ENCODE results near the gene ADCY4. TPM values are rescaled to one million over a fixed set of nuclear protein-coding genes. Genes with fewer than 3 reads are reported as not detected.

ADCY4 gene
- total and polyA plus RNA-seq, 2 of the 13 experiments (the other 11 are each of a cell fraction or from before 2014, with no cell fraction given), result 0.03 TPM; not detected in 1

DNA sequence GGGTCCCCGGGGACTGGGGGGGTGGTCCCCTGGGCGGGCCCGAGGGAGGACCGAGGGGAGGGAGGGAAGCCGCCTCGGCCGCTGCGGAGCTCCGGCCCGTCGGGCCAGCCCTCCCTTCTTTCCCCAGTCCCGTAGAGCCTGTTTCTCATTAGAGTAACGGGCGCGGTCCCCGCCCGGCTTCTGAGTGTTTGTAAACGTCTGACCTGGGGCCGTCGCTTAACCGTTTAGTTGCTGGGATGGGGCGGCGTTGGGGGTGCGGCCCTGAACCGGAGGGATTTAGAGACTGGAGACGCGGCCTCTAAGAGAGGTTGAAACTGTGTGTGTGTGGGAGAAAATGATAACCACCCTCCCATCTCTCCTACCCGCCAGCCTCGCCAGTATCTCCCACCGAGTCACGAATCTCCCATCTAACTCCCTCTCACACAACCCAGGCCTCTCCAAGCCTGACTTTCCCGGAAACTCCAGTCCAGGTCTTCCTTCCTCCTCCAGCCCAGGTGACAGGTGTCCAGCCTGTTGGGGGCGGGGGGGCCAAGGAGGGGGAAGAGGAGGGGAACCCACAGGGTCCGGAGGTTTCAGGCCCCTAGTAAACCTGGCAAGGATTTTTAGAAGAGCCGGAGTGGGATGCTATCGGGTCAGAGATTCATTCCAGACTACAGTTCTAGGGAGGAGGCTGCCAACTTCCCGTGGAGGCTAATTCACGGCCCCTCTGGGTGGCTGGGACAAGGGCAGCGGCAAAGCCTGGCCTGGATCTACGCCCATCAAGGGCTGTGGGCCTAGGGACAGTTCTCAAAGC, 32.0 kb upstream of the ADCY4 start (continued):
- peak; percentile 45; the same call in 1 of the 2 replicates for TF ChIP-seq ZMYM3 (CRISPR knock-in tag; IDR thresholded peaks at IDR 0.05)
- TF ChIP-seq, protein P1, sequence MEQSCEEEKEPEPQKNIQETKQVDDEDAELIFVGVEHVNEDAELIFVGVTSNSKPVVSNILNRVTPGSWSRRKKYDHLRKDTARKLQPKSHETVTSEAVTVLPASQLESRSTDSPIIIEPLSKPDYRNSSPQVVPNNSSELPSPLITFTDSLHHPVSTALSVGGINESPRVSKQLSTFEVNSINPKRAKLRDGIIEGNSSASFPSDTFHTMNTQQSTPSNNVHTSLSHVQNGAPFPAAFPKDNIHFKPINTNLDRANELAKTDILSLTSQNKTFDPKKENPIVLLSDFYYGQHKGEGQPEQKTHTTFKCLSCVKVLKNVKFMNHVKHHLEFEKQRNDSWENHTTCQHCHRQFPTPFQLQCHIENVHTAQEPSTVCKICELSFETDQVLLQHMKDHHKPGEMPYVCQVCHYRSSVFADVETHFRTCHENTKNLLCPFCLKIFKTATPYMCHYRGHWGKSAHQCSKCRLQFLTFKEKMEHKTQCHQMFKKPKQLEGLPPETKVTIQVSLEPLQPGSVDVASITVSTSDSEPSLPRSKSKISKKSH (CRISPR knock-in tag; IDR thresholded peaks at IDR 0.05; ENCODE audit: borderline replicate concordance), result 0 out of 2 replicates have a peak, but pooled peaks have one; percentile 63
- TF ChIP-seq CC2D1A (CRISPR knock-in tag; IDR thresholded peaks at IDR 0.05), result no peak
- TF ChIP-seq MEIS1 (CRISPR knock-in tag; IDR thresholded peaks at IDR 0.05; ENCODE audit: borderline replicate concordance), result peak; percentile 86; the same call in 1 of the 2 replicates
- TF ChIP-seq, protein P2, sequence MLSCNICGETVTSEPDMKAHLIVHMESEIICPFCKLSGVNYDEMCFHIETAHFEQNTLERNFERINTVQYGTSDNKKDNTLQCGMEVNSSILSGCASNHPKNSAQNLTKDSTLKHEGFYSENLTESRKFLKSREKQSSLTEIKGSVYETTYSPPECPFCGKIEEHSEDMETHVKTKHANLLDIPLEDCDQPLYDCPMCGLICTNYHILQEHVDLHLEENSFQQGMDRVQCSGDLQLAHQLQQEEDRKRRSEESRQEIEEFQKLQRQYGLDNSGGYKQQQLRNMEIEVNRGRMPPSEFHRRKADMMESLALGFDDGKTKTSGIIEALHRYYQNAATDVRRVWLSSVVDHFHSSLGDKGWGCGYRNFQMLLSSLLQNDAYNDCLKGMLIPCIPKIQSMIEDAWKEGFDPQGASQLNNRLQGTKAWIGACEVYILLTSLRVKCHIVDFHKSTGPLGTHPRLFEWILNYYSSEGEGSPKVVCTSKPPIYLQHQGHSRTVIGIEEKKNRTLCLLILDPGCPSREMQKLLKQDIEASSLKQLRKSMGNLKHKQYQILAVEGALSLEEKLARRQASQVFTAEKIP (CRISPR knock-in tag; IDR thresholded peaks at IDR 0.05; ENCODE audit: borderline replicate concordance), result no peak
- TF ChIP-seq, protein P3, sequence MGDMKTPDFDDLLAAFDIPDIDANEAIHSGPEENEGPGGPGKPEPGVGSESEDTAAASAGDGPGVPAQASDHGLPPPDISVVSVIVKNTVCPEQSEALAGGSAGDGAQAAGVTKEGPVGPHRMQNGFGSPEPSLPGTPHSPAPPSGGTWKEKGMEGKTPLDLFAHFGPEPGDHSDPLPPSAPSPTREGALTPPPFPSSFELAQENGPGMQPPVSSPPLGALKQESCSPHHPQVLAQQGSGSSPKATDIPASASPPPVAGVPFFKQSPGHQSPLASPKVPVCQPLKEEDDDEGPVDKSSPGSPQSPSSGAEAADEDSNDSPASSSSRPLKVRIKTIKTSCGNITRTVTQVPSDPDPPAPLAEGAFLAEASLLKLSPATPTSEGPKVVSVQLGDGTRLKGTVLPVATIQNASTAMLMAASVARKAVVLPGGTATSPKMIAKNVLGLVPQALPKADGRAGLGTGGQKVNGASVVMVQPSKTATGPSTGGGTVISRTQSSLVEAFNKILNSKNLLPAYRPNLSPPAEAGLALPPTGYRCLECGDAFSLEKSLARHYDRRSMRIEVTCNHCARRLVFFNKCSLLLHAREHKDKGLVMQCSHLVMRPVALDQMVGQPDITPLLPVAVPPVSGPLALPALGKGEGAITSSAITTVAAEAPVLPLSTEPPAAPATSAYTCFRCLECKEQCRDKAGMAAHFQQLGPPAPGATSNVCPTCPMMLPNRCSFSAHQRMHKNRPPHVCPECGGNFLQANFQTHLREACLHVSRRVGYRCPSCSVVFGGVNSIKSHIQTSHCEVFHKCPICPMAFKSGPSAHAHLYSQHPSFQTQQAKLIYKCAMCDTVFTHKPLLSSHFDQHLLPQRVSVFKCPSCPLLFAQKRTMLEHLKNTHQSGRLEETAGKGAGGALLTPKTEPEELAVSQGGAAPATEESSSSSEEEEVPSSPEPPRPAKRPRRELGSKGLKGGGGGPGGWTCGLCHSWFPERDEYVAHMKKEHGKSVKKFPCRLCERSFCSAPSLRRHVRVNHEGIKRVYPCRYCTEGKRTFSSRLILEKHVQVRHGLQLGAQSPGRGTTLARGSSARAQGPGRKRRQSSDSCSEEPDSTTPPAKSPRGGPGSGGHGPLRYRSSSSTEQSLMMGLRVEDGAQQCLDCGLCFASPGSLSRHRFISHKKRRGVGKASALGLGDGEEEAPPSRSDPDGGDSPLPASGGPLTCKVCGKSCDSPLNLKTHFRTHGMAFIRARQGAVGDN (CRISPR knock-in tag; IDR thresholded peaks at IDR 0.05), result peak; percentile 55
- TF ChIP-seq, protein P4, sequence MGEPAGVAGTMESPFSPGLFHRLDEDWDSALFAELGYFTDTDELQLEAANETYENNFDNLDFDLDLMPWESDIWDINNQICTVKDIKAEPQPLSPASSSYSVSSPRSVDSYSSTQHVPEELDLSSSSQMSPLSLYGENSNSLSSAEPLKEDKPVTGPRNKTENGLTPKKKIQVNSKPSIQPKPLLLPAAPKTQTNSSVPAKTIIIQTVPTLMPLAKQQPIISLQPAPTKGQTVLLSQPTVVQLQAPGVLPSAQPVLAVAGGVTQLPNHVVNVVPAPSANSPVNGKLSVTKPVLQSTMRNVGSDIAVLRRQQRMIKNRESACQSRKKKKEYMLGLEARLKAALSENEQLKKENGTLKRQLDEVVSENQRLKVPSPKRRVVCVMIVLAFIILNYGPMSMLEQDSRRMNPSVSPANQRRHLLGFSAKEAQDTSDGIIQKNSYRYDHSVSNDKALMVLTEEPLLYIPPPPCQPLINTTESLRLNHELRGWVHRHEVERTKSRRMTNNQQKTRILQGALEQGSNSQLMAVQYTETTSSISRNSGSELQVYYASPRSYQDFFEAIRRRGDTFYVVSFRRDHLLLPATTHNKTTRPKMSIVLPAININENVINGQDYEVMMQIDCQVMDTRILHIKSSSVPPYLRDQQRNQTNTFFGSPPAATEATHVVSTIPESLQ (CRISPR knock-in tag; conservative IDR thresholded peaks at IDR 0.05), result no peak
- peak; percentile 73 for TF ChIP-seq ZNF619 (CRISPR knock-in tag; IDR thresholded peaks at IDR 0.05)
- peak; percentile 62; the same call in 1 of the 2 replicates for TF ChIP-seq KDM3A (CRISPR knock-in tag; IDR thresholded peaks at IDR 0.05; ENCODE audit: low read depth)
- TF ChIP-seq, protein P5, sequence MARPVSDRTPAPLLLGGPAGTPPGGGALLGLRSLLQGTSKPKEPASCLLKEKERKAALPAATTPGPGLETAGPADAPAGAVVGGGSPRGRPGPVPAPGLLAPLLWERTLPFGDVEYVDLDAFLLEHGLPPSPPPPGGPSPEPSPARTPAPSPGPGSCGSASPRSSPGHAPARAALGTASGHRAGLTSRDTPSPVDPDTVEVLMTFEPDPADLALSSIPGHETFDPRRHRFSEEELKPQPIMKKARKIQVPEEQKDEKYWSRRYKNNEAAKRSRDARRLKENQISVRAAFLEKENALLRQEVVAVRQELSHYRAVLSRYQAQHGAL (CRISPR knock-in tag; IDR thresholded peaks at IDR 0.05; ENCODE audit: not compliant biosample characterization), result no peak
- no peak for TF ChIP-seq ZNF329 (CRISPR knock-in tag; IDR thresholded peaks at IDR 0.05; ENCODE audit: low read depth)
- peak; percentile 71; the same call in 1 of the 2 replicates for TF ChIP-seq ZNF749 (CRISPR knock-in tag; IDR thresholded peaks at IDR 0.05; ENCODE audit: borderline replicate concordance)
- TF ChIP-seq, protein P6, sequence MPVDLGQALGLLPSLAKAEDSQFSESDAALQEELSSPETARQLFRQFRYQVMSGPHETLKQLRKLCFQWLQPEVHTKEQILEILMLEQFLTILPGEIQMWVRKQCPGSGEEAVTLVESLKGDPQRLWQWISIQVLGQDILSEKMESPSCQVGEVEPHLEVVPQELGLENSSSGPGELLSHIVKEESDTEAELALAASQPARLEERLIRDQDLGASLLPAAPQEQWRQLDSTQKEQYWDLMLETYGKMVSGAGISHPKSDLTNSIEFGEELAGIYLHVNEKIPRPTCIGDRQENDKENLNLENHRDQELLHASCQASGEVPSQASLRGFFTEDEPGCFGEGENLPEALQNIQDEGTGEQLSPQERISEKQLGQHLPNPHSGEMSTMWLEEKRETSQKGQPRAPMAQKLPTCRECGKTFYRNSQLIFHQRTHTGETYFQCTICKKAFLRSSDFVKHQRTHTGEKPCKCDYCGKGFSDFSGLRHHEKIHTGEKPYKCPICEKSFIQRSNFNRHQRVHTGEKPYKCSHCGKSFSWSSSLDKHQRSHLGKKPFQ (CRISPR knock-in tag; IDR thresholded peaks at IDR 0.05; ENCODE audit: insufficient replicate concordance), result peak; percentile 70
- peak; percentile 66; the same call in 1 of the 3 replicates for TF ChIP-seq MXI1 (IDR thresholded peaks at IDR 0.05; ENCODE audit: borderline replicate concordance, low read depth, low read length)

Measured in HepG2 (cell line).